ENCODE data around the gene TMEM51. TPM values are rescaled to one million over a fixed set of nuclear protein-coding genes. Genes with fewer than 3 reads are reported as not detected.

The TMEM51 gene
- total and polyA plus RNA-seq, 2 of the 13 experiments (the other 11 are each of a cell fraction or from before 2014, with no cell fraction given), result 12.2 to 22.3 TPM

- peak; percentile 83; the same call in 1 of the 2 replicates for TF ChIP-seq ZNF142 (CRISPR knock-in tag; IDR thresholded peaks at IDR 0.05)
- 0 out of 2 replicates have a peak, but pooled peaks have one; percentile 9 for TF ChIP-seq GFI1 (CRISPR knock-in tag; IDR thresholded peaks at IDR 0.05; ENCODE audit: borderline replicate concordance)
- TF ChIP-seq ARNTL (CRISPR knock-in tag; IDR thresholded peaks at IDR 0.05), result 0 out of 2 replicates have a peak, but pooled peaks have one; percentile 19
- no peak for TF ChIP-seq ZNF3 (CRISPR knock-in tag; IDR thresholded peaks at IDR 0.05)
- TF ChIP-seq SATB2 (CRISPR knock-in tag; IDR thresholded peaks at IDR 0.05), result 0 out of 2 replicates have a peak, but pooled peaks have one; percentile 68
- TF ChIP-seq ZNF292 (CRISPR knock-in tag; IDR thresholded peaks at IDR 0.05; ENCODE audit: borderline replicate concordance, low read depth), result no peak
- TF ChIP-seq ZSCAN20 (CRISPR knock-in tag; IDR thresholded peaks at IDR 0.05; ENCODE audit: borderline replicate concordance), result peak; percentile 97
- peak; percentile 44; the same call in 1 of the 2 replicates for TF ChIP-seq KDM2A (CRISPR knock-in tag; IDR thresholded peaks at IDR 0.05; ENCODE audit: borderline replicate concordance, low read depth)
- 0 out of 2 replicates have a peak, but pooled peaks have one; percentile 38 for TF ChIP-seq ZNF230 (CRISPR knock-in tag; IDR thresholded peaks at IDR 0.05)
- peak; percentile 22; the same call in 1 of the 2 replicates for TF ChIP-seq ZNF503 (CRISPR knock-in tag; IDR thresholded peaks at IDR 0.05)
- 0 out of 2 replicates have a peak, but pooled peaks have one; percentile 47 for TF ChIP-seq ZNF543 (CRISPR knock-in tag; IDR thresholded peaks at IDR 0.05)
- TF ChIP-seq MTF1 (CRISPR knock-in tag; IDR thresholded peaks at IDR 0.05), result peak; percentile 64; the same call in 1 of the 2 replicates
- TF ChIP-seq CERS6 (CRISPR knock-in tag; IDR thresholded peaks at IDR 0.05), result 0 out of 2 replicates have a peak, but pooled peaks have one; percentile 20
- TF ChIP-seq ZNF343 (CRISPR knock-in tag; IDR thresholded peaks at IDR 0.05), result peak; percentile 55; the same call in 1 of the 2 replicates
- TF ChIP-seq ZNF629 (CRISPR knock-in tag; conservative IDR thresholded peaks at IDR 0.05), result peak; percentile 23; the same call in 1 of the 2 replicates
- TF ChIP-seq ZNF138 (CRISPR knock-in tag; IDR thresholded peaks at IDR 0.05; ENCODE audit: low read depth), result no peak
- peak; percentile 67; the same call in 1 of the 2 replicates for TF ChIP-seq ZNF263 (CRISPR knock-in tag; IDR thresholded peaks at IDR 0.05)
- 0 out of 2 replicates have a peak, but pooled peaks have one; percentile 20 for TF ChIP-seq ZNF431 (CRISPR knock-in tag; IDR thresholded peaks at IDR 0.05; ENCODE audit: borderline replicate concordance, low read depth)
- 0 out of 2 replicates have a peak, but pooled peaks have one; percentile 11 for TF ChIP-seq ZNF430 (CRISPR knock-in tag; IDR thresholded peaks at IDR 0.05)
- peak; percentile 40; the same call in 1 of the 2 replicates for TF ChIP-seq KLF12 (CRISPR knock-in tag; IDR thresholded peaks at IDR 0.05; ENCODE audit: borderline replicate concordance)
- peak; percentile 68; the same call in 1 of the 2 replicates for TF ChIP-seq ZNF224 (CRISPR knock-in tag; IDR thresholded peaks at IDR 0.05)
Observed at GRCh38 chr1:15153842-15154479, 414 bp downstream of the TMEM51 start (continued).
